OCI-LY3 (cell line): ENCODE results near the gene SPNS3.

Experiments used
- CTCF ChIP-seq: fragments of 200-600, 300-600 bp; sonication (generic); IDR thresholded peaks from 2 replicates; pipeline ENCODE4 v1.5.1; 2014; ENCODE audit warnings: antibody characterized with exemption, low read length, low read depth
- EZH2phosphoT487 ChIP-seq: fragments of 200-600 bp; shearing (Covaris generic); IDR thresholded peaks from 2 replicates; pipeline ENCODE4 v1.6.1; 2018; ENCODE audit warnings: antibody characterized with exemption, mixed run types, low read depth

GRCh38 chr17:4498461-4499397, 65.0 kb downstream of the SPNS3 start, which contains the start of gene SPNS2:
- TF ChIP-seq CTCF: no peak
- TF ChIP-seq EZH2phosphoT487: no peak
